A549 (cell line): ENCODE measurements around the gene PSME4. TPM values are rescaled to one million over a fixed set of nuclear protein-coding genes. Genes with fewer than 3 reads are reported as not detected.

ENCODE experiments used
- ATAC-seq, 2 experiments: fragments of 200-7000 bp in 1 of 2; fragments of >200 bp in 1 of 2; cut with Nextera tagmentation in 1 of 2; cut with Tn5 transposase in 1 of 2; 3 replicates each; pipeline versions ENCODE4 v1.8.0 to v1.9.1; 2018 to 2020; ENCODE audit warnings: mild to moderate bottlenecking in 1 of 2, moderate library complexity in 1 of 2
- CTCF ChIA-PET: fragments of 300-600 bp; sonication (Branson Sonifier 250); formaldehyde crosslinking; extraction: SDS; loops from one replicate; lab custom pipeline; 2021; ENCODE audit warnings: antibody characterized with exemption, inconsistent platforms; lab: Yijun Ruan, JAX
- POLR2A ChIA-PET: fragments of 350-600 bp; formaldehyde crosslinking; extraction: SDS; loops from one replicate; lab custom pipeline; 2021; ENCODE audit warnings: antibody characterized with exemption, inconsistent platforms; lab: Yijun Ruan, JAX
- DNase-seq, 2 experiments: peaks; one replicate each; pipeline versions ENCODE4 v3.0.0 to v3.0.0-alpha.2; 2011 to 2016; ENCODE audit warnings: low read depth in 1 of 2, low spot score in 1 of 2
- FAIRE-seq: peaks from 2 replicates; lab custom pipeline; 2011; peaks lifted over from hg19 to GRCh38; lab: Jason Lieb, UNC
- H3K27ac ChIP-seq, 2 experiments: fragments of >200 bp; sonication (Bioruptor Twin); formaldehyde crosslinking; 3 replicates each; pipeline ENCODE4 v1.5.1; 2016 to 2017
- H3K4me1 ChIP-seq: fragments of >200 bp; sonication (Bioruptor Twin); formaldehyde crosslinking; 3 replicates; pipeline ENCODE4 v1.6.1; 2016
- H3K4me2 ChIP-seq: fragments of >200 bp; sonication (Bioruptor Twin); formaldehyde crosslinking; 3 replicates; pipeline ENCODE4 v1.6.1; 2016
- H3K4me3 ChIP-seq: fragments of >200 bp; sonication (Bioruptor Twin); formaldehyde crosslinking; 3 replicates; pipeline ENCODE4 v1.5.1; 2016
- H3K9me3 ChIP-seq: fragments of >200 bp; sonication (Bioruptor Twin); formaldehyde crosslinking; 3 replicates; pipeline ENCODE4 v1.6.1; 2016
- BHLHE40 ChIP-seq: IDR thresholded peaks from 2 replicates; pipeline ENCODE4 v1.6.1; 2012; ENCODE audit warnings: low read depth, low read length, inconsistent platforms
- CBX8 ChIP-seq: fragments of 200-600 bp; sonication (generic); IDR thresholded peaks from 2 replicates; pipeline ENCODE4 v1.6.1; 2016
- EHF ChIP-seq: fragments of 250-450 bp; sonication (Bioruptor Pico); IDR thresholded peaks from 2 replicates; pipeline ENCODE4 v1.5.0; 2020; ENCODE audit warnings: mild to moderate bottlenecking
- EHMT2 ChIP-seq: fragments of 200-600 bp; sonication (generic); IDR thresholded peaks from 2 replicates; pipeline ENCODE4 v1.6.1; 2016; ENCODE audit warnings: antibody characterized with exemption, low read depth, mild to moderate bottlenecking, moderate library complexity
- EP300 ChIP-seq, 2 experiments: fragments of >200 bp; sonication (Bioruptor Twin); formaldehyde crosslinking; IDR thresholded peaks; 2 replicates in 1 of 2; 3 replicates in 1 of 2; pipeline ENCODE4 v1.6.1; 2016 to 2017
- ESRRA ChIP-seq: fragments of 150-350 bp; IDR thresholded peaks from 2 replicates; pipeline ENCODE4 v1.6.1; 2014; ENCODE audit warnings: mild to moderate bottlenecking, low read length, borderline replicate concordance
- FOSB ChIP-seq: fragments of 250-450 bp; sonication (Bioruptor Pico); IDR thresholded peaks from 2 replicates; pipeline ENCODE4 v1.5.0; 2020; ENCODE audit warnings: mild to moderate bottlenecking, moderate library complexity
- GATA3 ChIP-seq: IDR thresholded peaks from 2 replicates; pipeline ENCODE4 v1.6.1; 2012; ENCODE audit warnings: borderline replicate concordance
- HDAC2 ChIP-seq: fragments of 200-600 bp; sonication (generic); IDR thresholded peaks from 2 replicates; pipeline ENCODE4 v1.6.1; 2016
- JUNB ChIP-seq: fragments of >200 bp; sonication (Bioruptor Twin); formaldehyde crosslinking; IDR thresholded peaks from 2 replicates; pipeline ENCODE4 v1.6.1; 2016
- KDM1A ChIP-seq: fragments of 200-600 bp; sonication (generic); IDR thresholded peaks from 2 replicates; pipeline ENCODE4 v1.6.1; 2016; ENCODE audit warnings: low read depth, mild to moderate bottlenecking
- MAZ ChIP-seq: fragments of 150-350 bp; IDR thresholded peaks from 2 replicates; pipeline ENCODE4 v1.6.1; 2014; ENCODE audit warnings: antibody characterized with exemption, low read depth, low read length, borderline replicate concordance
- NPAS2 ChIP-seq: fragments of 250-450 bp; sonication (Bioruptor Pico); IDR thresholded peaks from 2 replicates; pipeline ENCODE4 v1.8.0; 2022; ENCODE audit warnings: mild to moderate bottlenecking, moderate library complexity, borderline replicate concordance
- NR3C1 ChIP-seq: fragments of >200 bp; sonication (Bioruptor Twin); formaldehyde crosslinking; IDR thresholded peaks from 3 replicates; pipeline ENCODE4 v1.6.1; 2017
- RAD21 ChIP-seq, 2 experiments: fragments of >200 bp in 1 of 2; sonication (Bioruptor Twin) in 1 of 2; formaldehyde crosslinking in 1 of 2; IDR thresholded peaks in 1 of 2; conservative IDR thresholded peaks in 1 of 2; 2 replicates in 1 of 2; 3 replicates in 1 of 2; pipeline ENCODE4 v1.6.1; 2012 to 2018; ENCODE audit warnings: inconsistent platforms in 1 of 2
- RCOR1 ChIP-seq: fragments of 150-350 bp; IDR thresholded peaks from 2 replicates; pipeline ENCODE4 v1.6.1; 2014; ENCODE audit warnings: antibody characterized with exemption, low read length, low read depth
- RFX5 ChIP-seq: fragments of 450-650 bp; IDR thresholded peaks from 2 replicates; pipeline ENCODE4 v1.7.1; 2014; ENCODE audit warnings: antibody characterized with exemption, mild to moderate bottlenecking, moderate library complexity
- SMC3 ChIP-seq: fragments of >200 bp; sonication (Bioruptor Twin); formaldehyde crosslinking; IDR thresholded peaks from 3 replicates; pipeline ENCODE4 v1.6.1; 2018; ENCODE audit warnings: inconsistent platforms
- TP53 ChIP-seq: fragments of 250-450 bp; sonication (Bioruptor Pico); IDR thresholded peaks from 2 replicates; pipeline ENCODE4 v1.5.0; 2021; ENCODE audit warnings: mild to moderate bottlenecking, moderate library complexity
- ZC3H11A ChIP-seq: fragments of 450-650 bp; IDR thresholded peaks from 2 replicates; pipeline ENCODE4 v1.6.1; 2014; ENCODE audit warnings: antibody characterized with exemption, mild to moderate bottlenecking
- ZNF302 ChIP-seq: fragments of 250-450 bp; sonication (Bioruptor Pico); IDR thresholded peaks from 2 replicates; pipeline ENCODE4 v1.9.0; 2021; ENCODE audit warnings: inconsistent platforms, mild to moderate bottlenecking, moderate library complexity
- ZSCAN20 ChIP-seq: fragments of 250-450 bp; sonication (Bioruptor Pico); IDR thresholded peaks from 2 replicates; pipeline ENCODE4 v1.8.0; 2022; ENCODE audit warnings: mild to moderate bottlenecking, moderate library complexity
- WGBS: methylation state at CpG from one replicate; pipeline ENCODE4 v1.1.6; 2017; ENCODE audit errors: missing lambda C conversion rate; 5-methylcytosine and 5-hydroxymethylcytosine counted together
- polyA plus RNA-seq, 4 experiments: library from polyadenylated mRNA; depleted of rRNA in 3 of 4; stranded (reverse); fragments of >200 nt; fragmentation: RNase III in 1 of 4; extraction: RNeasy Plus Mini Kit Qiagen cat#74134 plus additional on column Dnase treatment in 1 of 4; gene quantifications; 2 replicates in 3 of 4; 3 replicates in 1 of 4; pipeline ENCODE4 v1.2.3, GENCODE V29; 2011 to 2017
- TF ChIP-seq, protein P1 (sequence below): fragments of 450-650 bp; IDR thresholded peaks from 2 replicates; pipeline ENCODE4 v1.6.1; 2014; ENCODE audit warnings: antibody characterized with exemption
- TF ChIP-seq, protein P2 (sequence below): fragments of >200 bp; sonication (Bioruptor Twin); formaldehyde crosslinking; IDR thresholded peaks from 3 replicates; pipeline ENCODE4 v1.6.1; 2016

Gene PSME4
- polyA plus RNA-seq, 2 of the 4 experiments (the other 2 are of a cell fraction), result 31.9 to 55.8 TPM

DNA sequence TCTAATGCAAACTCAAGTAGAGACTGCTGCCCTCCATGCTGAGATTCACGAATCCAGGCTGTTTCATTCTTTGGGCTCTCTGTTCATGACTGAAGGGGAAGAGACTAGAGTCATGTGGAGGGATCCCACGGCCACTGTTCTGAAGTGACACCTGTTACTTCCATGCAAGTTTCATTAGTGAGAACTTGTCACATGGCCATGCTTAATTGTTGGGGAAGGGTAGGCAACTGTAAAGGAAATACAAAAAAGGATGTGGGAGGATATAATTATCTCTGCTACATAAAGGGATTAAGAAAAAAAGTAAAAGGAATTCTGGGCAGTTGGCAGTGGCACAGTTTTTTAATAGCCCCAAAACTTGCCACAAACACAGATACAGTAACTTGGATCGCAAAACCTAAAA is 28.0 kb upstream of the PSME4 start (continued):
- no peak for TF ChIP-seq FOSB (CRISPR knock-in tag)

DNA sequence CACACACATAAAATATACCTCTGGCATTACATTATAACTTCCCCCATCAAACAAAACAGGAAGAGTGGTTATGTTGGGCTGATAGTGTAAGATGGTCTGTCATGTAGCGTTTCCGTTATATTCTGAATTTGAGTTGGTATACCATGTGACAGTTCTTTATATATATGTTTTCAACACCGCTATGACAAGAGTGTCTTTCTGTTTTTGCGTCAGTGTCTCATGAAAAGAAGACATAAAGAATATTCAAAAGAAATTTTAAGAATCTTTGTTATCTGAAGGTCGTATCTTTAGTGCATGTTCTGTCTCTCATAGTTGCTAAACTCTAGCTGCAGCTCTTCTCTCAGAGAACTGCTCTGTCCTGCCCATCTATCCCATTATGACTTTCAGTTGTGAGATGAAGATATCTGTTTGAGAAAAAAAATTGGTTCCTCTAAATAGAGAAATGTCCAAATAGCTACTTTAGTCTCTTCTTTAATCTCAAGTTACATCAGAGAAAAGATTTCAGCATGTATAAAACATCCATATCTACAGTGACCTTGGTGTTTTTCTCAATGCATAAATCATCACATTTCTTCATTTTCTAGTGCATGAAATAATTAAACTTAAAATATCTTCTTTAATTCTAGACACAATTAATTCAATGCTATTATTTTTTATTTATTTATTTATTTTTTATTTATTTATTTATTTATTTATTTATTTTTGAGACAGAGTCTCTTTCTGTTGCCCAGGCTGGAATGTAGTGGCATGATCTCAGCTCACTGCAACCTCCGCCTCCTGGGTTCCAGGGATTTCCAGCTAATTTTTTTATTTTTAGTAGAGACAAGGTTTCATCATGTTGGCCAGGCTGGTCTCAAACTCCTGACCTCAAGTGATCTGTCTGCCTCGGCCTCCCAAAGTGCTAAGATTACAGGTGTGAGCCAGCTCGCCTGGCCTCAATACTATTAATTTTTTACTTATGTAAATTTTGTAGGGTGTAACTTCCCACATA is 24.3 kb upstream of the PSME4 start:
- H3K4me3 ChIP-seq, result no peak overlapping the region
- H3K4me1 ChIP-seq, result no peaks in the 10 kb centered on the region
- TF ChIP-seq ZC3H11A, result peak; percentile 59
- no peak for TF ChIP-seq ESRRA
- no peak for DNase-seq
- FAIRE-seq, result no peak
- CTCF ChIA-PET, result no interaction called here
- H3K27ac ChIP-seq, result no peak overlapping the region
- no peak overlapping the region for H3K4me2 ChIP-seq
- 91% methylated on average over 8 of the region's 8 CpGs for WGBS
- H3K9me3 ChIP-seq, result no peaks in the 10 kb centered on the region
- no peak for ATAC-seq
- POLR2A ChIA-PET, result no interaction called here

DNA sequence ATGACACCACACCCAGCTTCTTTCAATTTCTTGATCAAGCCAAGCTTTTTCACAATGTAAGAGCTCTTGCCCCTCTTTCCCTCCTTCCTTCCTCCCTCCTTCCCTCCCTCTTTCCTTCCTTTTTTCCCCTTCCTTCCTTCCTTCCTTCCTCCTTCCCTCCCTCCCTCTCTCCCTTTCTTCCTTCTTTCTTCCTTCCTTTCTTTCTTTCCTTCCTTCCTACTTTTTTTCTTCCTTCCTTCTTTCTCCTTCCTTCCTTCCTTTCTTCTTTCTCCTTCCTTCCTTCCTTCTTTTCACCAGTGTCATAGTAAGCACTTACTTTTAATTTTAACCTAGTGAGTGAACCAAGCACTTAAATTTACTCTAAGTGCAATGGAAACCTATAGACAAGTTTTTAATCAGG is 21.2 kb upstream of the PSME4 start:
- FAIRE-seq (no peak), ATAC-seq (no peak), DNase-seq (no peak)
- Histone ChIP-seq H3K4me1 (peaks cover 9% of the 10 kb centered on the region; the same call in 2 of the 3 replicates), H3K9me3 (no peaks in the 10 kb centered on the region), H3K4me2 (no peak overlapping the region), H3K4me3 (no peak overlapping the region), H3K27ac (no peak overlapping the region)
- ChIA-PET CTCF (interaction anchor here (0.5 to 0.9 kb wide), 2 partner anchors 26 to 80 kb away, joined by 3 to 4 read pairs; no protein-coding TSS in a partner anchor), POLR2A (no interaction called here)
- no peak for TF ChIP-seq SMC3
- TF ChIP-seq, protein P1, sequence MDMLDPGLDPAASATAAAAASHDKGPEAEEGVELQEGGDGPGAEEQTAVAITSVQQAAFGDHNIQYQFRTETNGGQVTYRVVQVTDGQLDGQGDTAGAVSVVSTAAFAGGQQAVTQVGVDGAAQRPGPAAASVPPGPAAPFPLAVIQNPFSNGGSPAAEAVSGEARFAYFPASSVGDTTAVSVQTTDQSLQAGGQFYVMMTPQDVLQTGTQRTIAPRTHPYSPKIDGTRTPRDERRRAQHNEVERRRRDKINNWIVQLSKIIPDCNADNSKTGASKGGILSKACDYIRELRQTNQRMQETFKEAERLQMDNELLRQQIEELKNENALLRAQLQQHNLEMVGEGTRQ, result no peak
- TF ChIP-seq KDM1A, result no peak
- TF ChIP-seq NPAS2 (CRISPR knock-in tag), result no peak
- TF ChIP-seq ZC3H11A, result no peak
- no peak for TF ChIP-seq ZSCAN20 (CRISPR knock-in tag)

DNA sequence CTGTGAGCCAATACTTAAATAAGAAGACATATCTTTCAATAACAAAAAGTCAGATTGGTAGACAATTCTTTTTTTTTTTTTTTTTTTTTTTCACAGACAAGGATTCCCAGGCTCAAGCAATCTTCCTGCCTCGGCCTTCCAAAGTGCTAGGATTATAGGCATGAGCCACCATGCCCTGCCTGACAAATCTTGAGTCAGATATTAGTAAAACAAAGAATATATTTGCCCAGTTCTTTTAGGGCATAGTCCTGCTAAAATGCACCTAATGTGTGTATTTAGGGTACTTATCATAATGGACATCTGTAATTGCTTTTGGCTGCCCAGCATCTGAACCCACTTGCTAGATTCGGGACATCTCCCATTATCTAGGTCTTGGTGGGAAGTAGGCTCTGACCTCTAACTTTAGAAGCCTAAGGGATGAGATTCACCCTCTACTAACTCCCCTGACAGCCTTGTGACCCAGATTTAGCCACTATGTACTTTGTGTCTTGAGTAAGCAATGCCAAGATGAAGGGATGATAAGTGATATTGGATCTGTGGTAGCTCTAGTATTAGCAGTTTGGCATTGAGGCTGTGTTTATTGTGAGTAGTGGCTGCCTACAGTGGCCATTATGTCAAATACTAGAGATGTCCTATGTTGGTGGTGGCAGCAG is 18.5 kb upstream of the PSME4 start:
- H3K27ac ChIP-seq, result no peak overlapping the region
- TF ChIP-seq RCOR1 (no peak), EHF (CRISPR knock-in tag) (no peak), ESRRA (no peak), RFX5 (no peak), EP300 (IDR thresholded peaks at IDR 0.05) (no peak), ZNF302 (CRISPR knock-in tag) (no peak), EHMT2 (no peak), TP53 (CRISPR knock-in tag) (no peak), CBX8 (no peak), ZC3H11A (no peak), RAD21 (conservative IDR thresholded peaks at IDR 0.05 in 1 of 2, IDR thresholded peaks at IDR 0.05 in 1 of 2) (no peak), BHLHE40 (no peak), NR3C1 (no peak), MAZ (no peak), JUNB (no peak), GATA3 (no peak), HDAC2 (no peak)
- TF ChIP-seq, protein P2, sequence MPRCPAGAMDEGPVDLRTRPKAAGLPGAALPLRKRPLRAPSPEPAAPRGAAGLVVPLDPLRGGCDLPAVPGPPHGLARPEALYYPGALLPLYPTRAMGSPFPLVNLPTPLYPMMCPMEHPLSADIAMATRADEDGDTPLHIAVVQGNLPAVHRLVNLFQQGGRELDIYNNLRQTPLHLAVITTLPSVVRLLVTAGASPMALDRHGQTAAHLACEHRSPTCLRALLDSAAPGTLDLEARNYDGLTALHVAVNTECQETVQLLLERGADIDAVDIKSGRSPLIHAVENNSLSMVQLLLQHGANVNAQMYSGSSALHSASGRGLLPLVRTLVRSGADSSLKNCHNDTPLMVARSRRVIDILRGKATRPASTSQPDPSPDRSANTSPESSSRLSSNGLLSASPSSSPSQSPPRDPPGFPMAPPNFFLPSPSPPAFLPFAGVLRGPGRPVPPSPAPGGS, result no peak
- H3K9me3 ChIP-seq, result no peaks in the 10 kb centered on the region
- FAIRE-seq, result no peak
- H3K4me1 ChIP-seq, result peaks cover 9% of the 10 kb centered on the region; the same call in 2 of the 3 replicates
- ChIA-PET CTCF (no interaction called here), POLR2A (no interaction called here)
- no peak; a peak in 1 of 6 replicates for ATAC-seq
- 69% methylated on average over 2 of the region's 2 CpGs for WGBS
- DNase-seq, result no peak
- no peak overlapping the region for H3K4me3 ChIP-seq
- H3K4me2 ChIP-seq, result no peak overlapping the region
